HCT116 (cell line): ENCODE measurements around the gene PPM1F. TPM values are rescaled to one million over a fixed set of nuclear protein-coding genes. Genes with fewer than 3 reads are reported as not detected.

ENCODE experiments used
- ATAC-seq: fragments of 200-7000 bp; cut with Tn5 transposase; 2 replicates; pipeline ENCODE4 v1.9.1; 2020; ENCODE audit warnings: mild to moderate bottlenecking, moderate library complexity
- BruUV-seq: library from RNA; stranded (reverse); fragments of 400-500 nt; replicated peaks from 2 replicates; lab custom pipeline; 2021; lab: Mats Ljungman, UMichigan
- CTCF ChIA-PET: fragments of 300-600 bp; sonication (Branson Sonifier 250); formaldehyde crosslinking; loops from one replicate; lab custom pipeline; 2021; ENCODE audit warnings: antibody characterized with exemption; lab: Charles Lee
- POLR2A ChIA-PET: fragments of 300-600, 350-600 bp; sonication (Branson Sonifier 250); formaldehyde crosslinking; loops from one replicate; lab custom pipeline; 2021; ENCODE audit warnings: antibody characterized with exemption; lab: Charles Lee
- RAD21 ChIA-PET, 2 experiments: fragments of 300-600 bp; sonication (Branson Sonifier 250); formaldehyde crosslinking; loops; one replicate each; lab custom pipeline; 2023; ENCODE audit warnings: low total read pairs in 2 of 2; ENCODE audit not compliant: uncharacterized antibody in 2 of 2, unreplicated experiment in 2 of 2, low non-redundant PET in 1 of 2; lab: Charles Lee
- DNase-seq: peaks from one replicate; pipeline ENCODE4 v3.0.0-alpha.2; 2010; ENCODE audit warnings: low read depth, low spot score
- H2AFZ ChIP-seq: fragments of 200-600 bp; shearing (Covaris generic), sonication (generic); 2 replicates; pipeline ENCODE4 v1.6.1; 2017; ENCODE audit warnings: low read depth, mixed run types, mixed read lengths, antibody characterized with exemption, low read length; ENCODE audit not compliant: poor library complexity, severe bottlenecking
- H3K27ac ChIP-seq: 2 replicates; pipeline ENCODE4 v1.5.1; 2012; ENCODE audit warnings: low read depth, low read length
- H3K27me3 ChIP-seq: fragments of 200-600 bp; sonication (generic); 2 replicates; pipeline ENCODE4 v1.6.1; 2016; ENCODE audit warnings: mixed run types, low read length, mixed read lengths; ENCODE audit not compliant: insufficient read depth
- H3K36me3 ChIP-seq, 2 experiments: fragments of 200-500 bp in 1 of 2; fragments of 200-600 bp in 1 of 2; sonication (Bioruptor generic) in 1 of 2; sonication (generic) in 1 of 2; 2 replicates each; pipeline versions ENCODE4 v1.5.1 to v1.6.1; 2014 to 2016; ENCODE audit warnings: low read length in 2 of 2, inconsistent platforms in 1 of 2, mixed read lengths in 1 of 2, mixed run types in 1 of 2; ENCODE audit not compliant: insufficient read depth in 2 of 2, control insufficient read depth in 1 of 2
- H3K4me1 ChIP-seq, 2 experiments: fragments of 200-600 bp in 1 of 2; sonication (generic) in 1 of 2; 2 replicates each; pipeline versions ENCODE4 v1.5.1 to v1.6.1; 2012 to 2017; ENCODE audit warnings: low read length in 2 of 2, inconsistent platforms in 1 of 2, mild to moderate bottlenecking in 1 of 2, mixed read lengths in 1 of 2, mixed run types in 1 of 2, moderate library complexity in 1 of 2; ENCODE audit not compliant: insufficient read depth in 2 of 2, control insufficient read depth in 1 of 2
- H3K4me2 ChIP-seq: fragments of 200-600 bp; sonication (generic); 2 replicates; pipeline ENCODE4 v1.6.1; 2017; ENCODE audit warnings: mixed run types, low read length, mixed read lengths
- H3K4me3 ChIP-seq, 2 experiments: fragments of 200-600 bp in 1 of 2; sonication (generic) in 1 of 2; replicated peaks in 1 of 2; 2 replicates each; pipeline ENCODE4 v1.5.1; 2011 to 2016; ENCODE audit warnings: low read length in 2 of 2, control low read depth in 1 of 2, low read depth in 1 of 2, mild to moderate bottlenecking in 1 of 2, mixed read lengths in 1 of 2, mixed run types in 1 of 2
- H3K79me2 ChIP-seq: fragments of 200-600 bp; sonication (generic); 2 replicates; pipeline ENCODE4 v1.6.1; 2017; ENCODE audit warnings: mild to moderate bottlenecking, mixed run types, low read length, moderate library complexity, mixed read lengths; ENCODE audit not compliant: insufficient read depth
- H3K9ac ChIP-seq: fragments of 200-600 bp; sonication (generic); 2 replicates; pipeline ENCODE4 v1.6.1; 2016; ENCODE audit warnings: low read length, mixed read lengths
- H3K9me2 ChIP-seq: fragments of 200-600 bp; sonication (generic), shearing (Covaris generic); 2 replicates; pipeline ENCODE4 v1.6.1; 2017; ENCODE audit warnings: mixed run types, mild to moderate bottlenecking, moderate library complexity; ENCODE audit not compliant: insufficient read depth
- H3K9me3 ChIP-seq, 2 experiments: fragments of 200-500 bp in 1 of 2; fragments of 200-600 bp in 1 of 2; sonication (Bioruptor generic) in 1 of 2; sonication (generic) in 1 of 2; 2 replicates each; pipeline ENCODE4 v1.6.1; 2014 to 2017; ENCODE audit warnings: low read length in 2 of 2, mixed read lengths in 2 of 2, inconsistent platforms in 1 of 2, low read depth in 1 of 2, mild to moderate bottlenecking in 1 of 2, mixed run types in 1 of 2, moderate library complexity in 1 of 2; ENCODE audit not compliant: control insufficient read depth in 1 of 2, insufficient read depth in 1 of 2
- H4K20me1 ChIP-seq: fragments of 200-600 bp; sonication (generic), shearing (Covaris generic); 2 replicates; pipeline ENCODE4 v1.6.1; 2017; ENCODE audit warnings: mixed run types, mild to moderate bottlenecking, moderate library complexity; ENCODE audit not compliant: insufficient read depth
- ELF1 ChIP-seq: IDR thresholded peaks from 2 replicates; pipeline ENCODE4 v1.6.1; 2012; ENCODE audit warnings: low read depth, borderline replicate concordance
- POLR2A ChIP-seq: IDR thresholded peaks from 2 replicates; pipeline ENCODE4 v1.7.0; 2011; ENCODE audit warnings: borderline replicate concordance; ENCODE audit not compliant: insufficient read depth, insufficient read length; ENCODE audit errors: extremely low read depth
- SIN3A ChIP-seq: IDR thresholded peaks from 2 replicates; pipeline ENCODE4 v1.6.1; 2012; ENCODE audit warnings: low read depth
- ZBTB33 ChIP-seq: IDR thresholded peaks from 2 replicates; pipeline ENCODE4 v1.6.1; 2011; ENCODE audit warnings: mild to moderate bottlenecking, low read length, moderate library complexity; ENCODE audit not compliant: insufficient replicate concordance; ENCODE audit errors: extremely low read depth
- ZFX ChIP-seq: fragments of 450-650 bp; IDR thresholded peaks from 2 replicates; pipeline ENCODE4 v1.6.1; 2017
- intact Hi-C: fragments of 100-400 bp; cut with micrococcal nuclease; formaldehyde crosslinking; loops from 2 replicates; pipeline ENCODE4 v1.10.0; 2022
- total RNA-seq: library from RNA; stranded (reverse); gene quantifications from one replicate; pipeline ENCODE4 v1.2.1, GENCODE V29; 2021; ENCODE audit not compliant: unreplicated experiment
- TF ChIP-seq, protein P1 (sequence below): IDR thresholded peaks from 2 replicates; pipeline ENCODE4 v1.6.1; 2012

The PPM1F gene
- total RNA-seq, 1 experiment from 2014 or later, result 27.3 TPM

- H3K36me3 ChIP-seq, result peaks cover 13 to 36% of the 10 kb centered on the region in 2 experiments
- RAD21 ChIA-PET, result no interaction called here
Measured at GRCh38 chr22:21933413-21933812, 19.2 kb downstream of the PPM1F start.

More at GRCh38 chr22:21933413-21933812, 19.2 kb downstream of the PPM1F start:
- TF ChIP-seq POLR2A (no peak), ZBTB33 (no peak), ZFX (no peak), SIN3A (no peak), ELF1 (no peak)
- TF ChIP-seq, protein P1, sequence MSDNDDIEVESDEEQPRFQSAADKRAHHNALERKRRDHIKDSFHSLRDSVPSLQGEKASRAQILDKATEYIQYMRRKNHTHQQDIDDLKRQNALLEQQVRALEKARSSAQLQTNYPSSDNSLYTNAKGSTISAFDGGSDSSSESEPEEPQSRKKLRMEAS, result no peak
- Histone ChIP-seq H4K20me1 (no peaks in the 10 kb centered on the region), H3K9me3 (no peaks in the 10 kb centered on the region), H3K79me2 (peaks cover 8% of the 10 kb centered on the region; the same call in 1 of the 2 replicates), H3K4me2 (no peak overlapping the region), H3K9me2 (no peaks in the 10 kb centered on the region), H3K9ac (no peak overlapping the region), H2AFZ (no peak overlapping the region), H3K27me3 (no peaks in the 10 kb centered on the region), H3K27ac (no peak overlapping the region), H3K4me1 (peaks cover 7 to 19% of the 10 kb centered on the region in 2 experiments), H3K4me3 (no peak overlapping the region)
- DNase-seq, result no peak
- ATAC-seq, result no peak
- intact Hi-C loops, result no loop called here
- no TSS peak for BruUV-seq
- ChIA-PET POLR2A (no interaction called here), CTCF (no interaction called here)
